ENCODE data around the gene REM2.

DNA sequence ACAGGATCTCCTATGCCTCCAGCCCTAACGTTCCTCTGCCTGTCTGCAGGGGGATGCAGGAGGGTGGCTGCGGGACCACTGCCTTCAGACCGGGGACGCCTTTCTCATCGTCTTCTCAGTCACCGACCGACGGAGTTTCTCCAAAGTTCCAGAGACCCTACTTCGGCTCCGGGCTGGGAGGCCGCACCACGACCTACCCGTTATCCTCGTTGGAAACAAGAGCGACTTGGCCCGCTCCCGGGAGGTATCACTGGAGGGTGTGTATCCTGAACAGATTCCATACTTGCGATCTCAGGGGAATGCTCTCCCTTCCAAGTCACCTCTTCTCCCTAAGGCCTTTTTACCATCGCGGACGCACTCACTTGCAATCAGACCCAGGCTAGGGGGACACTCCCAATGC, 3.0 kb downstream of the REM2 start:
- TF ChIP-seq CTCF (IDR thresholded peaks at IDR 0.05): no peak
- no peak for TF ChIP-seq POLR2A (IDR thresholded peaks at IDR 0.05)

All from esophagus squamous epithelium (tissue), 4 donors.